Tibial nerve (tissue), 4 donors: Measurements from ENCODE around the gene ALDH4A1. TPM values are rescaled to one million over a fixed set of nuclear protein-coding genes. Genes with fewer than 3 reads are reported as not detected.
"Not testable (repeated sequence)": the region's sequence is repeated elsewhere in the genome, so short reads cannot be mapped to it uniquely, and the experiment has no call there.

Experiments used
- DNase-seq, 2 donors: peaks; one replicate each; pipeline ENCODE4 v3.0.0-alpha.2; 2019; ENCODE audit warnings: low spot score in 2 of 2
- H3K27ac ChIP-seq, 4 donors: fragments of 200-600 bp; sonication (generic) in 3 of 4; one replicate each; pipeline ENCODE4 v1.5.1; 2017 to 2019; ENCODE audit warnings: mild to moderate bottlenecking in 1 of 4
- H3K27me3 ChIP-seq, 2 donors: fragments of 200-600 bp; sonication (generic) in 1 of 2; one replicate each; pipeline versions ENCODE4 v1.5.1 to v1.6.0; 2017 to 2019
- H3K36me3 ChIP-seq, 3 donors: fragments of 200-600 bp; sonication (generic); one replicate each; pipeline ENCODE4 v1.5.1; 2018 to 2019
- H3K4me1 ChIP-seq, 4 donors: fragments of 200-600 bp; sonication (generic) in 3 of 4; one replicate each; pipeline ENCODE4 v1.5.1; 2017 to 2019
- H3K4me3 ChIP-seq, 4 donors: fragments of 200-600 bp; sonication (generic) in 3 of 4; one replicate each; pipeline ENCODE4 v1.5.1; 2017 to 2019; ENCODE audit warnings: mild to moderate bottlenecking in 1 of 4, moderate library complexity in 1 of 4
- H3K9me3 ChIP-seq, 4 donors: fragments of 200-600 bp; sonication (generic) in 3 of 4; one replicate each; pipeline ENCODE4 v1.5.1; 2017 to 2019
- CTCF ChIP-seq, 5 experiments: fragments of 200-600 bp in 3 of 5; fragments of 450-650 bp in 2 of 5; sonication (generic) in 3 of 5; IDR thresholded peaks; one replicate each; pipeline ENCODE4 v1.5.1; 2016 to 2019; ENCODE audit warnings: antibody characterized with exemption in 5 of 5, mild to moderate bottlenecking in 3 of 5, moderate library complexity in 2 of 5
- EP300 ChIP-seq, 2 donors: sonication (generic); formaldehyde crosslinking; IDR thresholded peaks; one replicate each; pipeline ENCODE4 v1.6.1; 2017; ENCODE audit warnings: antibody characterized with exemption in 2 of 2, mild to moderate bottlenecking in 1 of 2
- POLR2A ChIP-seq, 2 donors: fragments of 450-650 bp; IDR thresholded peaks; one replicate each; pipeline ENCODE4 v1.6.1; 2017; ENCODE audit warnings: antibody characterized with exemption in 2 of 2, mild to moderate bottlenecking in 2 of 2, moderate library complexity in 2 of 2
- whole genome bisulfite sequencing, 2 donors: methylation state at CpG; one replicate each; pipeline ENCODE4 v1.1.5; 2018; 5-methylcytosine and 5-hydroxymethylcytosine counted together
- total RNA-seq, 4 donors: library from RNA; depleted of rRNA; stranded (reverse); fragments of >200 nt; gene quantifications; one replicate each; pipeline ENCODE4 v1.1.0, GENCODE V29; 2016

Gene ALDH4A1
- total RNA-seq, 4 donors from 2014 or later, result 31.2 to 42.0 (median 35.3) TPM

- Histone ChIP-seq H3K4me1 (peaks cover 0 to 9% (median 0%) of the 10 kb centered on the region in 4 donors), H3K9me3 (no peaks in the 10 kb centered on the region), H3K27ac (no peak overlapping the region), H3K4me3 (no peak overlapping the region), H3K36me3 (peaks cover 0 to 45% (median 0%) of the 10 kb centered on the region in 3 donors), H3K27me3 (no peaks in the 10 kb centered on the region)
- no peak for DNase-seq
- TF ChIP-seq CTCF (IDR thresholded peaks at IDR 0.05), result no peak
- no peak for TF ChIP-seq POLR2A (IDR thresholded peaks at IDR 0.05)
- TF ChIP-seq EP300 (IDR thresholded peaks at IDR 0.05), result no peak
- 77% methylated on average over 6 to 7 of the region's 7 CpGs for WGBS, 2 donors
These were observed 30.8 kb downstream of the ALDH4A1 start for GRCh38 chr1:18871401-18872070.

GRCh38 chr1:18870957-18871356 is 31.4 kb downstream of the ALDH4A1 start:
- no peaks in the 10 kb centered on the region for H3K27me3 ChIP-seq
- H3K36me3 ChIP-seq, result peaks cover 0 to 39% (median 0%) of the 10 kb centered on the region in 3 donors
- H3K9me3 ChIP-seq, result no peaks in the 10 kb centered on the region
- no peak overlapping the region for H3K4me3 ChIP-seq
- no peak for DNase-seq
- no peak overlapping the region for H3K27ac ChIP-seq
- peaks cover 0 to 9% (median 0%) of the 10 kb centered on the region in 4 donors for H3K4me1 ChIP-seq
- WGBS, 2 donors, result 84 to 89% methylated on average over 10 of the region's 10 CpGs
- TF ChIP-seq POLR2A (IDR thresholded peaks at IDR 0.05) (no peak), EP300 (IDR thresholded peaks at IDR 0.05) (no peak), CTCF (IDR thresholded peaks at IDR 0.05) (no peak)

GRCh38 chr1:18870595-18870865 is 31.8 kb downstream of the ALDH4A1 start:
- not testable (repeated sequence) for DNase-seq, H3K4me1 ChIP-seq, H3K4me3 ChIP-seq, H3K9me3 ChIP-seq, H3K27me3 ChIP-seq, H3K27ac ChIP-seq
- WGBS, 2 donors, result 81 to 84% methylated on average over 3 of the region's 3 CpGs
- peaks cover 0 to 36% (median 0%) of the 10 kb centered on the region in 3 donors for H3K36me3 ChIP-seq

- WGBS, 2 donors, result 79% methylated on average over 9 of the region's 9 CpGs
- no peak for TF ChIP-seq EP300 (IDR thresholded peaks at IDR 0.05)
- no peak for TF ChIP-seq CTCF (IDR thresholded peaks at IDR 0.05)
- no peak for TF ChIP-seq POLR2A (IDR thresholded peaks at IDR 0.05)
- Histone ChIP-seq H3K4me3 (no peak overlapping the region), H3K9me3 (no peaks in the 10 kb centered on the region), H3K27me3 (peaks cover 0 to 5% of the 10 kb centered on the region in 2 donors), H3K27ac (no peak overlapping the region), H3K4me1 (peaks cover 0 to 5% (median 0%) of the 10 kb centered on the region in 4 donors), H3K36me3 (peaks cover 0 to 36% (median 0%) of the 10 kb centered on the region in 3 donors)
- no peak for DNase-seq
These were observed 32.3 kb downstream of the ALDH4A1 start for GRCh38 chr1:18869847-18870594.

GRCh38 chr1:18868801-18869424 is 33.4 kb downstream of the ALDH4A1 start:
- Histone ChIP-seq H3K4me1 (peaks cover 0 to 2% (median 0%) of the 10 kb centered on the region in 4 donors), H3K27ac (no peak overlapping the region), H3K27me3 (peaks cover 0 to 8% of the 10 kb centered on the region in 2 donors), H3K9me3 (no peaks in the 10 kb centered on the region), H3K4me3 (no peak overlapping the region), H3K36me3 (peaks cover 0 to 30% (median 0%) of the 10 kb centered on the region in 3 donors)
- no peak for TF ChIP-seq POLR2A (IDR thresholded peaks at IDR 0.05)
- TF ChIP-seq EP300 (IDR thresholded peaks at IDR 0.05), result no peak
- no peak for TF ChIP-seq CTCF (IDR thresholded peaks at IDR 0.05)
- no peak for DNase-seq
- WGBS, 2 donors, result 31 to 41% methylated on average over 11 to 12 of the region's 12 CpGs
